Thoracic aorta (tissue), 2 donors: ENCODE results near the gene CLN6. TPM values are rescaled to one million over a fixed set of nuclear protein-coding genes. Genes with fewer than 3 reads are reported as not detected.
"Not testable (repeated sequence)": the region's sequence is repeated elsewhere in the genome, so short reads cannot be mapped to it uniquely, and the experiment has no call there.

Experiments
- ATAC-seq: fragments of 150-250 bp; one replicate; pipeline ENCODE4 v1.8.0; 2017; ENCODE audit warnings: low read depth; ENCODE audit not compliant: insufficient number of reproducible peaks, low FRiP score
- DNase-seq: peaks from one replicate; pipeline ENCODE4 v3.0.0-alpha.2; 2020; ENCODE audit warnings: low spot score
- H3K27ac ChIP-seq, 2 donors: fragments of 200-600 bp; sonication (generic); 1 replicate in 1 of 2; 2 replicates in 1 of 2; pipeline ENCODE4 v1.5.1; 2016; ENCODE audit warnings: mild to moderate bottlenecking in 2 of 2, moderate library complexity in 2 of 2
- H3K27me3 ChIP-seq: fragments of 200-600 bp; sonication (generic); replicated peaks from 2 replicates; pipeline ENCODE4 v1.6.0; 2016; ENCODE audit warnings: mild to moderate bottlenecking; ENCODE audit not compliant: insufficient read depth
- H3K36me3 ChIP-seq: fragments of 200-600 bp; sonication (generic); one replicate; pipeline ENCODE4 v1.5.1; 2016
- H3K4me1 ChIP-seq, 2 donors: fragments of 200-600 bp; sonication (generic); 1 replicate in 1 of 2; 2 replicates in 1 of 2; pipeline versions ENCODE4 v1.5.1 to v1.6.0; 2016; ENCODE audit warnings: low read depth in 2 of 2, mild to moderate bottlenecking in 1 of 2; ENCODE audit not compliant: control insufficient read depth in 1 of 2
- H3K4me3 ChIP-seq: fragments of 200-600 bp; sonication (generic); 2 replicates; pipeline ENCODE4 v1.5.1; 2016; ENCODE audit warnings: mild to moderate bottlenecking
- H3K9me3 ChIP-seq: fragments of 200-600 bp; sonication (generic); 2 replicates; pipeline ENCODE4 v1.5.1; 2016
- CTCF ChIP-seq: fragments of 200-600 bp; sonication (generic); IDR thresholded peaks from one replicate; pipeline ENCODE4 v1.5.1; 2019; ENCODE audit warnings: antibody characterized with exemption
- total RNA-seq, 2 donors: library from RNA; depleted of rRNA; stranded (reverse); fragments of >200 nt; gene quantifications; one replicate each; pipeline versions ENCODE4 v1.1.0 to v1.2.3, GENCODE V29; 2016

Gene CLN6
- total RNA-seq, 2 donors from 2014 or later = 18.5 to 22.9 TPM

DNA sequence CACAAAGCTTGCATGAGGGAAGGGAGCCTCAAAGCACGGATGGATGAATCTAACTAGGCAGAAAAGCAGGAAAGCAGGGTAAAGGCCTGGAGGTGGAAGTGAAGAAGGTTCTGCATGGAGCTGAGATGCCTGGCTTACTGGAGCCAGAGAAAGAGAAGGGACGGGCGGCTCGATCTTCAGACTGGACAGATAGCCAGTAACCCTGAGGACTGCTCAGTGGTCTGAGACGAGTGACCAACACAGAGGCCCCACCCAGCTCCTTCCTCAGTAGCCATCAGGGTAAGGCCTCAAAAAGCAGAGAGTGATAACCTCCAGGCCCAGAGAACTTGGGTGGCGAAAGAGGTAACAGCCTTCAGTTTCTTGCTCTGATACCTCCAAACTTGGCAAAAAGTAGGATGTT is 6.4 kb downstream of the CLN6 start:
- H3K27me3 ChIP-seq = no peaks in the 10 kb centered on the region
- peaks cover 5 to 6% of the 10 kb centered on the region in 2 donors for H3K4me1 ChIP-seq
- TF ChIP-seq CTCF = no peak
- DNase-seq (no peak), ATAC-seq (no peak)
- no peak overlapping the region for H3K27ac ChIP-seq
- no peak overlapping the region for H3K4me3 ChIP-seq
- H3K36me3 ChIP-seq = no peaks in the 10 kb centered on the region
- no peaks in the 10 kb centered on the region for H3K9me3 ChIP-seq

GRCh38 chr15:68222432-68222743 is 7.1 kb downstream of the CLN6 start:
- not testable (repeated sequence) for H3K36me3 ChIP-seq, ATAC-seq, H3K27ac ChIP-seq, H3K27me3 ChIP-seq, H3K4me1 ChIP-seq, DNase-seq, H3K9me3 ChIP-seq, H3K4me3 ChIP-seq

DNA sequence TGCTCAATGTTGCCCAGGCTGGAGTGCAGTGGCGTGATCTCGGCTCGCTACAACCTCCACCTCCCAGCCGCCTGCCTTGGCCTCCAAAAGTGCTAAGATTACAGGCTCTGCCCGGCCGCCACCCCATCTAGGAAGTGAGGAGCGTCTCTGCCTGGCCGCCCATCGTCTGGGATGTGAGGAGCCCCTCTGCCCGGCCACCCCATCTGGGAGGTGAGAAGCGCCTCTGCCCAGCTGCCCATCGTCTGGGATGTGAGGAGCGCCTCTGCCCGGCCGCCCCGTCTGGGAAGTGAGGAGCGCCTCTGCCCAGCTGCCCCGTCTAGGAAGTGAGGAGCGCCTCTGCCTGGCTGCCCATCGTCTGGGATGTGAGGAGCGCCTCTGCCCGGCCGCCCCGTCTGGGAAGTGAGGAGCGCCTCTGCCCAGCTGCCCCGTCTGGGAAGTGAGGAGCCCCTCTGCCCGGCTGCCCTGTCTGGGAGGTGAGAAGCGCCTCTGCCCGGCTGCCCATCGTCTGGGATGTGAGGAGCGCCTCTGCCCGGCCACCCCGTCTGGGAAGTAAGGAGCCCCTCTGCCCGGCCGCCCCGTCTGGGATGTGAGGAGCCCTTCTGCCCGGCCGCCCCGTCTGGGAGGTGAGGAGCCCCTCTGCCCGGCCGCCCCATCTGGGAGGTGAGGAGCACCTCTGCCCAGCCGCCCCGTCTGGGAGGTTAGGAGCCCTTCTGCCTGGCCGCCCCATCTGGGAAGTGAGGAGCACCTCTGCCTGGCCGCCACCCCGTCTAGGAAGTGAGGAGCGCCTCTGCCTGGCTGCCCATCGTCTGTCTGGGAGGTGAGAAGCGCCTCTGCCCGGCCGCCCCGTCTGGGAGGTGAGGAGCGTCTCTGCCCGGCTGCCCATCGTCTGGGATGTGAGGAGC is 7.7 kb downstream of the CLN6 start:
- H3K27me3 ChIP-seq, H3K4me3 ChIP-seq, DNase-seq, H3K9me3 ChIP-seq, H3K36me3 ChIP-seq, H3K4me1 ChIP-seq, H3K27ac ChIP-seq, ATAC-seq: not testable (repeated sequence)

DNA sequence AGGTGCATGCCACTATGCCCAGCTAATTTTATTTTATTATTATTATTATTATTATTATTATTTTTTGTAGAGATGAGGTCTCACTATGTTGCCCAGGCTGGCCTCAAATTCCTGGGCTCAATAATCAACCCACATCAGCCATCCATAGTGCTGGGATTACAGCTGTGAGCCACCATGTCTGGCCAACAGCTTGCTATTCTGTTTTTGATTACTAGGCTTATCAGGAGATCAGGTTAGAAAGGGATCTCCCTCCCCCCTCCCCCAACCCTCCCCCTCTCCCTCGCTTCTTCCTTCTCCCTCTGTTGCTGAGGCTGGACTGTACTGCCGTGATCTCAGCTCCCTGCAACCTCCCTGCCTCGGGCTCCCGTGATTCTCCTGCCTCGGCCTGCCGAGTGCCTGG is 8.6 kb downstream of the CLN6 start:
- no peak for TF ChIP-seq CTCF
- no peak for DNase-seq

GRCh38 chr15:68220489-68220888 is 9.0 kb downstream of the CLN6 start:
- H3K27me3 ChIP-seq = no peaks in the 10 kb centered on the region
- no peak overlapping the region for H3K27ac ChIP-seq
- DNase-seq = no peak
- no peak overlapping the region for H3K4me3 ChIP-seq
- no peaks in the 10 kb centered on the region for H3K36me3 ChIP-seq
- ATAC-seq = no peak
- no peak for TF ChIP-seq CTCF
- no peaks in the 10 kb centered on the region for H3K9me3 ChIP-seq
- no peaks in the 10 kb centered on the region for H3K4me1 ChIP-seq

More for the DNA sequence above, 8.6 kb downstream of the CLN6 start:
- no peaks in the 10 kb centered on the region for H3K4me1 ChIP-seq
- no peaks in the 10 kb centered on the region for H3K36me3 ChIP-seq
- no peaks in the 10 kb centered on the region for H3K27me3 ChIP-seq
- H3K9me3 ChIP-seq = no peaks in the 10 kb centered on the region
- H3K27ac ChIP-seq = no peak overlapping the region
- no peak overlapping the region for H3K4me3 ChIP-seq
- ATAC-seq = no peak

DNA sequence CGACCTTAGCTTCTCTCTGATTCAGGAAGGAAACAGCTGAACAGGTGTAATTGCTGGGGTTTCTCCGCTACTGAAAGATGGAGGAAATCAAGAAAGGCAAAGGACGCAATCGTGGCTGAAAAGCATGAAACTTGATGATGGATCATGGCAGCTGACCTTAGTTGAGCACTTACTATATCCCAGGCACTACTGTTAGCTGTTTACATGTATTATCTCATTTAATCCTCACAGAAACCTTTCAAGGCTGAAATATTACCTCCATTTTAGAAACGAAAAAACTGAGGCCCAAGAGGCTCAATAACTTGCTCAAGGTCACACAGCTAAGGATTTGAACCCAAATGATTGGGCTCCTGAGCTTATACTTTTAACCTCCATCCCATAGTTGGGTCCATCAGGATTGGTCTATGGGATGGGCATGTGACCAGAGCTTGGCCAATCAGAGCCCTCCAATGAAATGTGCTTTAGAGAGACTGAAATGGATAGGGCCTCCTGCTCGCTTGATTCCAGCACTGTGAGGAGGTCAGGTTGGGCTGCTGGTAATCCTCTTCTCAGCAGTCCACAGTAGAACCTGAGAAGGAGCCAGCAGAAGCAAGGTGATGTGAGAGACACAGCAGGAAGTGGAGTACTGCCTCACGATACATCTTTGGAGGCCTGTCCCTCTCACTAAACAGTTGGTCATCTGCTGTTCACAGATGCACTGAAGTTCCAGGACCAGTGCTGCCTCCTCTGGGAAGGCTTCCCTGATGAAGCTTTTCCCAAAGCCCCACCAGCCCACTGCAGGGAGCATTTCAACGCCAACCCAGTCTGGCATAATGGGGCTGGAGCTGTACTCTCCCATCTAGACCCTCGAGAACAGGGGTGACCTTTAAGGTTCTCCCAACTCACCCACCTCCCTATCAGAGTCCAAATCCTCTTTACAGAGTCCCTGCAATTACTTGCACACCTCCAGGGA is 10.4 kb downstream of the CLN6 start:
- H3K9me3 ChIP-seq = no peaks in the 10 kb centered on the region
- no peak for TF ChIP-seq CTCF

More for the DNA sequence above, 10.4 kb downstream of the CLN6 start:
- no peaks in the 10 kb centered on the region for H3K36me3 ChIP-seq
- no peaks in the 10 kb centered on the region for H3K4me1 ChIP-seq
- H3K4me3 ChIP-seq = no peak overlapping the region
- DNase-seq (no peak), ATAC-seq (no peak)
- H3K27ac ChIP-seq = no peak overlapping the region
- no peaks in the 10 kb centered on the region for H3K27me3 ChIP-seq
